Mucosa of rectum (tissue), 2 donors: ENCODE measurements around the gene DNAJC12.

ENCODE experiments used
- H3K27ac ChIP-seq, 2 donors: one replicate each; pipeline ENCODE4 v1.7.0; 2013; ENCODE audit warnings: inconsistent platforms in 2 of 2, low read depth in 2 of 2, low read length in 2 of 2
- H3K27me3 ChIP-seq, 2 donors: one replicate each; pipeline ENCODE4 v1.7.0; 2013; ENCODE audit warnings: low read length in 2 of 2; ENCODE audit not compliant: control insufficient read depth in 2 of 2, insufficient read depth in 2 of 2
- H3K36me3 ChIP-seq, 2 donors: one replicate each; pipeline ENCODE4 v1.7.0; 2013; ENCODE audit warnings: low read length in 2 of 2; ENCODE audit not compliant: control insufficient read depth in 2 of 2, insufficient read depth in 2 of 2
- H3K4me1 ChIP-seq, 2 donors: one replicate each; pipeline ENCODE4 v1.7.0; 2013; ENCODE audit warnings: low read length in 2 of 2, mild to moderate bottlenecking in 1 of 2; ENCODE audit not compliant: control insufficient read depth in 2 of 2, insufficient read depth in 2 of 2
- H3K4me3 ChIP-seq, 2 donors: one replicate each; pipeline ENCODE4 v1.7.0; 2013; ENCODE audit warnings: low read length in 2 of 2
- H3K9ac ChIP-seq, 2 donors: one replicate each; pipeline ENCODE4 v1.7.0; 2013; ENCODE audit warnings: low read length in 2 of 2, low read depth in 1 of 2, mild to moderate bottlenecking in 1 of 2
- H3K9me3 ChIP-seq, 2 donors: one replicate each; pipeline ENCODE4 v1.7.0; 2013; ENCODE audit warnings: low read length in 2 of 2; ENCODE audit not compliant: control insufficient read depth in 2 of 2
- donor health status: healthy.
- donor health status: Normal muscosa, but diverticular disease.

DNAJC12 gene

DNA sequence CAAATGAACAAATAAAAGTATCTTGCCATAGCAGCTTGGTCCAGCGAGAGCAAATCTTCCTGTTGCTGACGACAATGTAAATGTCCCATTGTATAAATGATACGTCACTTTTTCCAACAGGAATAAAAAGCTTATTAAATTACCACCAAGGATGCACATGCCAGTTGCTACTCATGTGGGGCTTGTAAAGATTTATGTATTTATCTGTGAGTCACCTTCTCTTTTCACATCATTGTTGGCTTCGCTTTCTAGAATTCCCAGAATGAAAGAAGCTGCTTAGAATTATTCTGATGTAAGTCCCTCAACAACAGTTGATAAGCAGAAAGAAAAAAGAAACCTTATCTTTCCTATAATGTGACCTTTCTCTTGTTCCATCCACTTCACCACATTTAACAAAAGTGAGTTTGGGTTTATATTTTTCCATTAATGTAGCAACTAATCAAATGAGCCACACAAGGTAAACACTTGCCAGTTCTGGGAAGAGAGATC, 22.4 kb downstream of the DNAJC12 start:
- Histone ChIP-seq H3K9ac (no peak overlapping the region), H3K9me3 (no peaks in the 10 kb centered on the region), H3K36me3 (no peaks in the 10 kb centered on the region), H3K27ac (peak overlapping the region in 1 of 2 donors; percentile 45), H3K4me1 (peaks cover 0 to 14% of the 10 kb centered on the region in 2 donors), H3K4me3 (no peak overlapping the region), H3K27me3 (no peaks in the 10 kb centered on the region)

DNA sequence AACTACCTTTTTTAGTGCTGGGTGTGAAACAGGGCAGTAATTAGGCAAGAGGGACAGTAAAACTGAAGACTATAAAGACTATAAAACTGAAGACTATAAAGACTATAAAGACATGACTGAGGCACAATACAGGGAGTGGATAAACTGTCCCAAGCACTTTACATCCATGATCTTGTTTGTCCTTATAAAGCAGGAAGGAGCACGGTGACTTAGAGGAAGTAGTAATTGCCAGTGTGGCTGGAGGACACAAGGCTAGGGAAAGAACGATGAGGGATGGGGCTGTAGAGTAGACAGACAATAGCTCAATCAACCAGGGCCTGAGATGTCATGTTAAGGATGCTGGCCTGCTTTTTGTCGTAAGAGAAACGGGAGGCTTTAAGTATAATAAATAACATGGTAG, 26.0 kb downstream of the DNAJC12 start:
- Histone ChIP-seq H3K27me3 (no peaks in the 10 kb centered on the region), H3K36me3 (no peaks in the 10 kb centered on the region), H3K4me1 (peaks cover 7 to 21% of the 10 kb centered on the region in 2 donors), H3K9ac (no peak overlapping the region), H3K4me3 (peak overlapping the region in 1 of 2 donors; percentile 41), H3K27ac (peak overlapping the region; percentile 75 to 76), H3K9me3 (no peaks in the 10 kb centered on the region)

DNA sequence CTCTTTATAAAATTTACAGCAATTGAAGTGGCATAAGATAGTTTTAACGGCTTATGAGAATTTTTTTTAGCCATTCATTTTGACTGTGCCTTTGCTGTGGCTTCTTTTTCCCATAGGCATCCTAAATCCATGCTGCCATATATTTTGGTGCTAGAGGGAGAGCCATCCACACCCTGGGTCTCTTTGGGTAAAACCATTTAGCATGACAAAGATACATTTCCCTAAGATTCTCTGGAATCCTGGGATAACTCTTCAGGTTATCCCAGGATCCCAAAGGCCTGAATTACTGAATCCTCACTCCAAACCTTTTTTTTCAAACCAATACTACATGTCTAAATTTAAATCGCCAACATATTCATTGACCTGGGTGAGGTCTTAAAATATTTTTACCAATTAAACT, 28.9 kb downstream of the DNAJC12 start:
- no peak overlapping the region for H3K9ac ChIP-seq
- H3K4me1 ChIP-seq = peaks cover 7 to 19% of the 10 kb centered on the region in 2 donors
- H3K27ac ChIP-seq = no peak overlapping the region
- no peaks in the 10 kb centered on the region for H3K36me3 ChIP-seq
- H3K9me3 ChIP-seq = no peaks in the 10 kb centered on the region
- no peaks in the 10 kb centered on the region for H3K27me3 ChIP-seq
- H3K4me3 ChIP-seq = no peak overlapping the region

DNA sequence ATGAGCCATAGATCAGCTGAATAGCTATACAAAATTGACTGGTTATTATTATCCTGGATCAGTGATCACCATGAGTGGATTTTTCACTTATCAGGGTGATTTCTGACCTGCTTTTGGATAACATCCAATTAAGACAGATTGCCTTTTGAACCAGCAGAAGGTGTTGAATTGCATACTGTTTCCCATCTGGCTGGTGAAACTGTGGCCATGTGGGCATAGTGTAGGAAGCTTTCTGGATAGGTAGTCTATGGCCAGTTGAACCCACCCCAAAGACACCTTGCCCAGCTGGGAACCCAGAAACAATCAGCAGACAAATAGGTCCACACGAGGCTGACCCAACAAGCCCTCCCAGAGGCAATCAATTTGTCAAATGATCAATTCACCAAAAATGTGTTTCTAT, 29.3 kb downstream of the DNAJC12 start:
- Histone ChIP-seq H3K9ac (no peak overlapping the region), H3K36me3 (no peaks in the 10 kb centered on the region), H3K27ac (peak overlapping the region in 1 of 2 donors; percentile 10), H3K4me1 (peaks cover 7 to 19% of the 10 kb centered on the region in 2 donors), H3K27me3 (no peaks in the 10 kb centered on the region), H3K9me3 (no peaks in the 10 kb centered on the region), H3K4me3 (no peak overlapping the region)

DNA sequence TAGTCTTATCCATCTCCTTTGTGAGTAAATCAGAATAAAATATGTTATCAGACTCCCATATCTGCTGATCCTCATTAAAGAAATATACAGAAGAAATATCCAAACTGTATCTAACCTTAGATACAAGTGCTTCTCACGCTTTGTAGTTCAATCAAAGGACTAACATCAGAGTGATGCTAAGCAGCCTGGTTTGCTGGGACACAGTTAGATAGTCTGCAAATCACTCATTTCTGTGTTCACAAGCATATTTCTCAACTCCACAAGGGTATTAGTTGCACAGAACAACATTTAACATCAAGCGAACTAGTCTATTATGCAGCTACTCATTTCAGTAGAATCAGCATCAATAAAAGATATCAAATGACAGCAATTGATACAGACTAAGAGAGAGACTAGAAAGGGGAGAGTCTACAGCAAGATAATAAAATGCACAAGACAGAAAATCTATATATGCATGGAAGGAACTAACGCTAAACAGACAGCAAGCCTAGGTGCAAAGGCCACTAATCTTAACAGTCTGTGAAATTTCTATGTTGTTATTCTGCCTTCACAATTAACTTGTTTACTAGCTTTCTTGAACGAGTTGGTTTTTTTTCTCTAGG, 30.0 kb downstream of the DNAJC12 start:
- H3K4me3 ChIP-seq = no peak overlapping the region
- H3K36me3 ChIP-seq = no peaks in the 10 kb centered on the region
- no peaks in the 10 kb centered on the region for H3K27me3 ChIP-seq
- no peak overlapping the region for H3K27ac ChIP-seq
- H3K4me1 ChIP-seq = peaks cover 7 to 21% of the 10 kb centered on the region in 2 donors
- no peak overlapping the region for H3K9ac ChIP-seq
- no peaks in the 10 kb centered on the region for H3K9me3 ChIP-seq

DNA sequence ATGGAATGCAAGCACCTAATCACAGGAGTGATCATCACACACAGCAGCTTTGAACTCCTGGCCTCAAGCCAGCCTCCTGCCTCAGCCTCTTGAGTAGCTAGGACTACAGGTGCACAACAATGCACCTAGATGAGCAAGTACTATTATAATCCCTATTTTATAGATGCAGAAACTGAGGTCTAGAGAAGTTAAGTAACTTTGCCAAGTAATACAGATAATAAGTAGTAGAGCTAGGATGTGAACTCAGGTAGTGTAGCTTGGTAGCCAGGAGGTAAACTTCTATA, 33.7 kb downstream of the DNAJC12 start:
- Histone ChIP-seq H3K36me3 (no peaks in the 10 kb centered on the region), H3K9me3 (no peaks in the 10 kb centered on the region), H3K4me3 (no peak overlapping the region), H3K27me3 (no peaks in the 10 kb centered on the region), H3K9ac (no peak overlapping the region), H3K27ac (no peak overlapping the region), H3K4me1 (peaks cover 7 to 12% of the 10 kb centered on the region in 2 donors)

DNA sequence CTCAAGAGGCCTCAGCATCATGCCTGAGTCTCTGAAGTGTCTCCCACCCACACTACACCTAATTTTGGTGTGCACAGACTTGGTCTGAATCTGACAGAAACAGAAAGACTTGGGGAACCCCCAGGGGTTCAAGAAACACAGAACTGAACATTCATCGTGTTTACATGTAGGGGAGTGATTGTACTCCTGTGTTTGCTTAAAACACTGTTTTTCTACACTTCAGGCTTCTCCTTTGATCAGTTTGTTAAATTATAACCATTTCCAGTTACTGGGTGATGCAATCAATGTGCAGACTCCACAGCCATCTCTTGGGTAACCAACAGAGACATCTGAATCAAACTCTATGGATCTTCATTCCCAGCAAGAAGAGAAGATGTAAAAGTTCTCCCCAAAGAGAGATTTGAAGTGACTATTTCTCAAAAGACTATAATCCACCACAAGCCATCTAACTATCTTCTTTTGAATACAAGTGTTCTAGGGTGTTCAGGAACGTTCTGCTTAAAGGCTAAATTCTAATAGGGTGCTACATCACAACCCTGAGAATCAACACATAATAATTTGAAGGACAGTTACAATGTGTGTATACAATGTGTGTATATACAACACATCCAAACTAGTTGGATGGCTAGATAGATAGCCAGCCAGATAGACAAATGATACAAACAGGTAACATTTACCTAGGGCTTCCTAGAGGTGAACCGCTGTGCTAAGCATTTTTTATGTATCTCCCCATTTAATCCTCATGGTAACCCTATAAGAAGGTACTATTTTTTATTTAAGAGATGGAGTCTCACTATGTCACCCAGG, 34.2 kb downstream of the DNAJC12 start:
- Histone ChIP-seq H3K4me1 (peaks cover 6 to 11% of the 10 kb centered on the region in 2 donors), H3K36me3 (no peaks in the 10 kb centered on the region), H3K9me3 (no peaks in the 10 kb centered on the region), H3K27me3 (no peaks in the 10 kb centered on the region), H3K27ac (no peak overlapping the region), H3K4me3 (no peak overlapping the region), H3K9ac (no peak overlapping the region)

DNA sequence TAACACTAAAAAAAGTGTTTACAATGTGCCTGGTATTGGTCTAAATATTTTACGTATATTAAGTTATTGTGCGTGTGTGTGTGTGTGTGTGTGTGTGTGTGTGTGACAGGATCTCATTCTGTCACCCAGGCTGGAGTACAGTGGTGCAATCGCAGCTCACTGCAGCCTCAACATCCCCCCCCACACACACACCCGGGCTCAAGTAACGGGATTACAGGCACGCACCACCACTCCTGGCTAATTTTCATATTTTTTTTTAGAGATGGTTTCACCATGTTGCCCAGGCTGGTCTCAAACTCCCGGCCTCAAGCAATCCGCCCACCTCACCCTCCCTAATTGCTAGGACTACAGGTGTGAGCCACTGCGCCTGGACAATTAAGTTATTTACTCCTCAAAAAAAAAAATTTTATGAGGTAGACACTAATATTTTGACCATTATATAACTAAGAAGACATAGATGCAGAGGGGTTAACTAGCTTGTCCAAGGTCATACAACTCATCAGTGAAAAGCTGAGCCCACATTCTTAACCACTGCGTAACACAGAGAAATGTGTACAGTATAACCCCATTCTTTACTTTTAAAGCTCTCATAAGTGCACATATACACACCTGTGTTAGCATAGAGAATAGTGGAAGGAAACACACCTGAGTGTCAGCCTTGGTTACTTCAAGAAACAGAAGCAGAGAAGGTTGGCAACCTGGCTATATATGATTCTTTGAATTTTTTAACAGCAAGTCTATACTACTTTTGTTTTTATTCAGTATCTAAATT, 35.0 kb downstream of the DNAJC12 start:
- Histone ChIP-seq H3K27ac (peak overlapping the region in 1 of 2 donors; percentile 15), H3K9me3 (no peaks in the 10 kb centered on the region), H3K9ac (no peak overlapping the region), H3K4me3 (no peak overlapping the region), H3K27me3 (no peaks in the 10 kb centered on the region), H3K36me3 (no peaks in the 10 kb centered on the region), H3K4me1 (peaks cover 1 to 6% of the 10 kb centered on the region in 2 donors)

DNA sequence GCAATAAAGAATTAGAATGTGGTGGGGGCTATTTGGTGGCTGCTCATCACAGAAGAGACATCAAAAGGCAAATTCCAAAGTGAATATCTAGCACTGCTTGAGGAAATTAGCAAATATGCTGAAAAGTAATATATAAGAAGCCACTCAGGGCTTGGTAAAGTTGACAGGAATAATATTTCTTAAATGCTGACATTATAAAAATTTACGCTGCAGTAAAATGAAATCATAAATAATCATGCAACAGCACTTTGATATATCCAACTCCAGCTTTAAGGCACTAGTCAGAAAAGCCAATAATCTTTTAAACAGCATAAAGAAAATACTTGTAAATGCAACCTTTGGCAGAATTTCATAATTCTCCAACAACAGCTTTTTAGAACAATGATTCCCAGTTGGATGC, 36.9 kb downstream of the DNAJC12 start:
- no peak overlapping the region for H3K4me3 ChIP-seq

DNA sequence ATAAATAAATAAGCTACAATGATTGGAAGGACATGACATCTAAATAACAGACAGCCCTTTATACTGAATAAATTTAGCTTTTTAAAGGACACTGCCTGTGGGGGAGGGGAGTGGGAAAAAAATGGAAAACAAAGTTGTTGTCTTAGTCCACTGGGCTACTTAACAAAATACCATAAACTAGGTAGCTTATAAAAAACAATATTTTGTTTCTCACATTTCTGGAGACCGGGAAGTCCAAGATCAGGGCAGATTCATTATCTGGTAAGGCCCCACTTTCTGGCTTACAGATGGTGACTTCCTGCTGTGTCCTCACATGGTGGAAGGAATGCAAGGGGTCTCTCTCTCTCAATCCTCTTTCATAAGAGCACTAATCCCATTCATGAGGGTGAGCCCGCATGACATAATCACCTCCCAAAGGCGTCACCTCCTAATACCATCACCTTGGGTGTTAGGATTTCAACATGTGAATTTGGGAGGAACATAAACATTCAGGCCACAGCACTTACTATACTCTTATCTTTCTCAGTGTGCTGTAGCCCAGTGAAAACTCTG, 43.0 kb downstream of the DNAJC12 start:
- no peak overlapping the region for H3K9ac ChIP-seq
- H3K27me3 ChIP-seq = no peaks in the 10 kb centered on the region
- no peaks in the 10 kb centered on the region for H3K4me1 ChIP-seq
- H3K36me3 ChIP-seq = no peaks in the 10 kb centered on the region
- no peak overlapping the region for H3K27ac ChIP-seq
- no peaks in the 10 kb centered on the region for H3K9me3 ChIP-seq
- H3K4me3 ChIP-seq = no peak overlapping the region

More for the DNA sequence above, 36.9 kb downstream of the DNAJC12 start:
- Histone ChIP-seq H3K27me3 (no peaks in the 10 kb centered on the region), H3K9me3 (no peaks in the 10 kb centered on the region), H3K36me3 (no peaks in the 10 kb centered on the region), H3K27ac (no peak overlapping the region), H3K4me1 (peaks cover 0 to 2% of the 10 kb centered on the region in 2 donors), H3K9ac (no peak overlapping the region)
